ENCODE measurements around the gene MYL6.

DNA sequence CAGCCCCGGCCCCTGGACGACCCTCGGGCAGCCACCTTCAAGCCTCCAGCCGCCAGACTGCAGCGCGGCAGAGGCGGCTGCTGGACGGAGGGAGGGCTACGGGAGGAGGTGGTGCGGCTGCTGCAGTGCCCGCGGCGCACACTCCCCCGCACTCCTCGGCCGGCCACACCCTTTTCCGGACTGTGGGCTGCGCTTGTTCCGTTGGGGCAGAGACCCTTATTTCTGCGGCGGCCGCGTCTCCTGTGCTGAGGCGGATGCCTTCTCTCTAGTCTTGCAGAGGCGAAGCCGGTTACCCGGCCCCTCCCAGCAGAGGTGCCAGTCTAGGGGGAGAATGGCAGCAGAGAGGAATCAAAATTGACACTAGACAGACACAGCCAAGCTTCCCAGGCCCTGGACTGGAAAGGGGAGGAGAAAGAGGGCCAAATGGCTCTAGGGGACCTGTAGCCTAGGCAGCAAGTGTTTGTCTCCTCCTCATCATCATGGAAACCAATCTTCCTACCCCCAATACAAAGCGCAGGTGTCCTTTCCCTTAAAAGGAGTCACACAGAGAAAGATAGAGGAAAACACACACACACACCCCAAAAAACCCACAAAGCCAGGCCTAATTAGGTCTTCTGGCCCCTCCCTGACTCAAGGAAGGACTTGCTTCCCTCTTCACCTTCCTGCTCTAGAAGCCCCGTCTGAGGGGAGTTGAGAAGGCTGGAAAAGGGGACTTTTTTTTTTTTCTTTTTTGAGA is 28.8 kb upstream of the MYL6 start:
- TF ChIP-seq FOXA1 (IDR thresholded peaks at IDR 0.05) (no peak), NFRKB (IDR thresholded peaks at IDR 0.05) (no peak), TARDBP (IDR thresholded peaks at IDR 0.05) (no peak)

Measured in HEK293T (cell line).